ENCODE data around the gene FSHR.

Gene FSHR

DNA sequence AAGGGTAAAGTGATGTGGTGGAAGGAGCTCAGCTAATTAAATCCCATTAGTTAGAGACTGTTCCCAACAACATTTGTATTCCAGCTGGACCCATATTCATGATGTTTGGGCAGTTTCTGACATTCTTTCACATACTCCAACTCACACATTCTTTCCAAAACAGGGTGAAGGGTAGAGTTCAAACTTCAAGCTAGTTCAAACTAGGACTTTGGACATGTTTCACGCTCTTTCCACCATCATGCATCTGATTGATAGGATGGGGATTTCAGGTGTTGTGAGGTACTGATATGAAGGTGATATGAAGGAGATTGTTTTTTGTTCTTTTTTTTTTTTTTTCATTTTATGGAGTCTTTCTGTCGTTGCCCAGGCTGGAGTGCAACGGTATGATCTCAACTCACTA, 201.7 kb downstream of the FSHR start:
- Histone ChIP-seq H3K9ac (ENCODE audit: low read length) (no peak overlapping the region), H3K4me1 (ENCODE audit: insufficient read depth, low read length, severe bottlenecking) (no peaks in the 10 kb centered on the region), H3K4me2 (ENCODE audit: low read length) (no peak overlapping the region), H3K27me3 (ENCODE audit: insufficient read depth, low read length) (no peaks in the 10 kb centered on the region), H3K27ac (ENCODE audit: low read depth, low read length, poor library complexity, severe bottlenecking) (no peak overlapping the region), H2AFZ (ENCODE audit: low read length) (no peak overlapping the region), H3K36me3 (ENCODE audit: insufficient read depth, low read length) (no peaks in the 10 kb centered on the region), H3K4me3 (ENCODE audit: low read depth, low read length, poor library complexity, severe bottlenecking) (no peak overlapping the region), H3K79me2 (ENCODE audit: insufficient read depth, low read length) (no peaks in the 10 kb centered on the region), H3K9me3 (ENCODE audit: low read length) (no peaks in the 10 kb centered on the region), H4K20me1 (ENCODE audit: insufficient read depth, low read length) (no peaks in the 10 kb centered on the region), H3K9me2 (ENCODE audit: low read depth, low read length) (no peaks in the 10 kb centered on the region), H3F3A (ENCODE audit: insufficient read depth, low read length) (no peaks in the 10 kb centered on the region)
- no peak for TF ChIP-seq EZH2 (IDR thresholded peaks at IDR 0.05; ENCODE audit: borderline replicate concordance, low read length)
- TF ChIP-seq CTCF (IDR thresholded peaks at IDR 0.05; ENCODE audit: low read length) = no peak

DNA sequence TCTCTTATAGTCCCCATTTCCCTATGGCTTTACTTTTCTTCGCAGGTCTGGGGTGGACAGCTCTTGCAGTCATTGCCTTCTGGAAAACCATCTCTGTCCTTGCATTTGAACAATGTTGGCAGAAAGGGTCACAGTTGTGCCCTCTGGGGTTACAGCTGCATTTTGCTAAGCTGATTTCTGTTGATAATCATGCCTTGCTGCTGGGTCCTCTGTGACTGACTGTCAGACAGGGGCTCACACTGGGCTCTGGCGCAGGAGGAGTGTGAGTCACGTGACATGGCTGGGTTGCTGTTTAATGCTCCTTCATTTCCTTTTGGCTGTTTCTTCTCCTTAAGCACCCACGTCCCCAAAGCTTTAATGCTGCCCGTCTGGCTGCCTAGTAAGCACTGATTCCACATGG, 202.2 kb downstream of the FSHR start:
- Histone ChIP-seq H3K4me2 (ENCODE audit: low read length) (no peak overlapping the region), H4K20me1 (ENCODE audit: insufficient read depth, low read length) (no peaks in the 10 kb centered on the region), H3K27ac (ENCODE audit: low read depth, low read length, poor library complexity, severe bottlenecking) (no peak overlapping the region), H3K4me1 (ENCODE audit: insufficient read depth, low read length, severe bottlenecking) (no peaks in the 10 kb centered on the region), H3K27me3 (ENCODE audit: insufficient read depth, low read length) (no peaks in the 10 kb centered on the region), H3K36me3 (ENCODE audit: insufficient read depth, low read length) (no peaks in the 10 kb centered on the region), H3K9me2 (ENCODE audit: low read depth, low read length) (no peaks in the 10 kb centered on the region), H3F3A (ENCODE audit: insufficient read depth, low read length) (no peaks in the 10 kb centered on the region), H3K79me2 (ENCODE audit: insufficient read depth, low read length) (no peaks in the 10 kb centered on the region), H3K9me3 (ENCODE audit: low read length) (no peaks in the 10 kb centered on the region), H3K4me3 (ENCODE audit: low read depth, low read length, poor library complexity, severe bottlenecking) (no peak overlapping the region), H2AFZ (ENCODE audit: low read length) (no peak overlapping the region), H3K9ac (ENCODE audit: low read length) (no peak overlapping the region)
- TF ChIP-seq EZH2 (IDR thresholded peaks at IDR 0.05; ENCODE audit: borderline replicate concordance, low read length) (no peak), CTCF (IDR thresholded peaks at IDR 0.05; ENCODE audit: low read length) (no peak)

- no peak overlapping the region for H2AFZ ChIP-seq (ENCODE audit: low read length)
- no peaks in the 10 kb centered on the region for H4K20me1 ChIP-seq (ENCODE audit: insufficient read depth, low read length)
- no peaks in the 10 kb centered on the region for H3K9me2 ChIP-seq (ENCODE audit: low read depth, low read length)
- TF ChIP-seq CTCF (IDR thresholded peaks at IDR 0.05; ENCODE audit: low read length) (no peak), EZH2 (IDR thresholded peaks at IDR 0.05; ENCODE audit: borderline replicate concordance, low read length) (no peak)
- no peaks in the 10 kb centered on the region for H3K27me3 ChIP-seq (ENCODE audit: insufficient read depth, low read length)
- no peaks in the 10 kb centered on the region for H3K36me3 ChIP-seq (ENCODE audit: insufficient read depth, low read length)
- no peaks in the 10 kb centered on the region for H3F3A ChIP-seq (ENCODE audit: insufficient read depth, low read length)
- no peak overlapping the region for H3K4me2 ChIP-seq (ENCODE audit: low read length)
- no peaks in the 10 kb centered on the region for H3K79me2 ChIP-seq (ENCODE audit: insufficient read depth, low read length)
- H3K9ac ChIP-seq (ENCODE audit: low read length) = no peak overlapping the region
- no peak overlapping the region for H3K4me3 ChIP-seq (ENCODE audit: low read depth, low read length, poor library complexity, severe bottlenecking)
- no peaks in the 10 kb centered on the region for H3K9me3 ChIP-seq (ENCODE audit: low read length)
- no peaks in the 10 kb centered on the region for H3K4me1 ChIP-seq (ENCODE audit: insufficient read depth, low read length, severe bottlenecking)
- no peak overlapping the region for H3K27ac ChIP-seq (ENCODE audit: low read depth, low read length, poor library complexity, severe bottlenecking)
Measured at GRCh38 chr2:48948400-48949125, 205.8 kb downstream of the FSHR start.
